Mammary epithelial cell (primary cell): Measurements from ENCODE around the gene PPTC7.

Source experiments
- CTCF ChIP-seq, 2 donors: IDR thresholded peaks in 1 of 2; conservative IDR thresholded peaks in 1 of 2; 2 replicates each; pipeline ENCODE4 v1.5.1; 2011 to 2012; ENCODE audit warnings: inconsistent platforms in 2 of 2, low read length in 2 of 2, mild to moderate bottlenecking in 2 of 2, control low read depth in 1 of 2, low read depth in 1 of 2; ENCODE audit not compliant: insufficient read depth in 1 of 2; ENCODE audit errors: extremely low read depth in 1 of 2
- EZH2 ChIP-seq: IDR thresholded peaks from 2 replicates; pipeline ENCODE4 v1.6.1; 2012; ENCODE audit warnings: low read length, inconsistent platforms, borderline replicate concordance

- peak in 1 of 2 donors; percentile 19 for TF ChIP-seq CTCF (conservative IDR thresholded peaks at IDR 0.05 in 1 of 2, IDR thresholded peaks at IDR 0.05 in 1 of 2; ENCODE audit: extremely low read depth in 1 of 2, insufficient read depth in 1 of 2, low read depth in 1 of 2, low read length in 2 of 2)
- no peak for TF ChIP-seq EZH2
Observed at GRCh38 chr12:110613771-110614684, 30.9 kb upstream of the PPTC7 start, which contains the start of gene TCTN1.
